Activated naive CD8-positive, alpha-beta T cell (primary cell): Measurements from ENCODE around the gene IMMP2L.
"Not testable (repeated sequence)": the region's sequence is repeated elsewhere in the genome, so short reads cannot be mapped to it uniquely, and the experiment has no call there.

Source experiments
- H3K27ac Mint-ChIP-seq: one replicate; pipeline ENCODE4 v1.8.0; 2021; ENCODE audit warnings: mixed read lengths
- H3K27me3 Mint-ChIP-seq: one replicate; pipeline ENCODE4 v1.8.0; 2021; ENCODE audit warnings: mixed read lengths
- H3K36me3 Mint-ChIP-seq: one replicate; pipeline ENCODE4 v1.8.0; 2021; ENCODE audit warnings: mixed read lengths
- H3K4me1 Mint-ChIP-seq: one replicate; pipeline ENCODE4 v1.8.0; 2021; ENCODE audit warnings: low read depth, mixed read lengths
- H3K4me3 Mint-ChIP-seq: one replicate; pipeline ENCODE4 v1.8.0; 2021; ENCODE audit warnings: mild to moderate bottlenecking, mixed read lengths
- H3K9me3 Mint-ChIP-seq: one replicate; pipeline ENCODE4 v1.8.0; 2021; ENCODE audit warnings: low read depth, mixed read lengths

IMMP2L gene

GRCh38 chr7:111561904-111562732, at the start of gene IMMP2L:
TSS of gene IMMP2L (minus strand) at chr7:111562492.
- H3K9me3 Mint-ChIP-seq = no peaks in the 10 kb centered on the region
- peak within 1 kb of the TSS; percentile 95 for H3K27ac Mint-ChIP-seq
- H3K36me3 Mint-ChIP-seq = peaks cover 19% of the 10 kb centered on the region
- H3K27me3 Mint-ChIP-seq = peaks cover 3% of the 10 kb centered on the region
- H3K4me1 Mint-ChIP-seq = peaks cover 45% of the 10 kb centered on the region
- peak within 1 kb of the TSS; percentile 93 for H3K4me3 Mint-ChIP-seq

GRCh38 chr7:111609483-111610254, 47.4 kb upstream of the IMMP2L start:
- not testable (repeated sequence) for H3K4me1 Mint-ChIP-seq, H3K27ac Mint-ChIP-seq, H3K9me3 Mint-ChIP-seq, H3K4me3 Mint-ChIP-seq, H3K36me3 Mint-ChIP-seq, H3K27me3 Mint-ChIP-seq

- no peaks in the 10 kb centered on the region for H3K9me3 Mint-ChIP-seq
- H3K4me3 Mint-ChIP-seq = no peak overlapping the region
- H3K36me3 Mint-ChIP-seq = no peaks in the 10 kb centered on the region
- no peak overlapping the region for H3K27ac Mint-ChIP-seq
- H3K4me1 Mint-ChIP-seq = no peaks in the 10 kb centered on the region
- peaks cover 1% of the 10 kb centered on the region for H3K27me3 Mint-ChIP-seq
Observed at GRCh38 chr7:111607621-111608020, 45.3 kb upstream of the IMMP2L start.

GRCh38 chr7:111605246-111605645, 43.0 kb upstream of the IMMP2L start:
- H3K4me3 Mint-ChIP-seq = no peak overlapping the region

GRCh38 chr7:111600091-111600490, 37.8 kb upstream of the IMMP2L start:
- H3K36me3 Mint-ChIP-seq = no peaks in the 10 kb centered on the region
- H3K4me3 Mint-ChIP-seq = no peak overlapping the region

More at GRCh38 chr7:111605246-111605645, 43.0 kb upstream of the IMMP2L start:
- Mint-ChIP-seq H3K36me3 (no peaks in the 10 kb centered on the region), H3K27ac (no peak overlapping the region), H3K9me3 (no peaks in the 10 kb centered on the region), H3K4me1 (no peaks in the 10 kb centered on the region), H3K27me3 (peaks cover 5% of the 10 kb centered on the region)

GRCh38 chr7:111595780-111596179, 33.5 kb upstream of the IMMP2L start:
- Mint-ChIP-seq H3K9me3 (peaks cover 4% of the 10 kb centered on the region), H3K36me3 (no peaks in the 10 kb centered on the region), H3K27ac (no peak overlapping the region), H3K4me1 (no peaks in the 10 kb centered on the region), H3K4me3 (no peak overlapping the region), H3K27me3 (peaks cover 3% of the 10 kb centered on the region)

More at GRCh38 chr7:111600091-111600490, 37.8 kb upstream of the IMMP2L start:
- Mint-ChIP-seq H3K4me1 (no peaks in the 10 kb centered on the region), H3K9me3 (peaks cover 4% of the 10 kb centered on the region), H3K27ac (no peak overlapping the region), H3K27me3 (peaks cover 5% of the 10 kb centered on the region)

- Mint-ChIP-seq H3K27me3 (no peaks in the 10 kb centered on the region), H3K4me3 (no peak overlapping the region), H3K36me3 (no peaks in the 10 kb centered on the region), H3K27ac (no peak overlapping the region), H3K4me1 (no peaks in the 10 kb centered on the region), H3K9me3 (peaks cover 4% of the 10 kb centered on the region)
Observed at GRCh38 chr7:111594602-111595001, 32.3 kb upstream of the IMMP2L start.

GRCh38 chr7:111593343-111593742, 31.1 kb upstream of the IMMP2L start:
- Mint-ChIP-seq H3K4me3 (no peak overlapping the region), H3K36me3 (no peaks in the 10 kb centered on the region), H3K4me1 (no peaks in the 10 kb centered on the region), H3K27me3 (no peaks in the 10 kb centered on the region), H3K27ac (no peak overlapping the region), H3K9me3 (peaks cover 4% of the 10 kb centered on the region)

- no peaks in the 10 kb centered on the region for H3K9me3 Mint-ChIP-seq
- H3K4me3 Mint-ChIP-seq = no peak overlapping the region
- no peaks in the 10 kb centered on the region for H3K4me1 Mint-ChIP-seq
- no peaks in the 10 kb centered on the region for H3K36me3 Mint-ChIP-seq
- no peak overlapping the region for H3K27ac Mint-ChIP-seq
- H3K27me3 Mint-ChIP-seq = no peaks in the 10 kb centered on the region
Observed at GRCh38 chr7:111588065-111588433, 25.8 kb upstream of the IMMP2L start.

- Mint-ChIP-seq H3K36me3 (no peaks in the 10 kb centered on the region), H3K27me3 (no peaks in the 10 kb centered on the region), H3K27ac (no peak overlapping the region)
Observed at GRCh38 chr7:111587410-111588064, 25.2 kb upstream of the IMMP2L start.

GRCh38 chr7:111586711-111587409, 24.6 kb upstream of the IMMP2L start:
- no peaks in the 10 kb centered on the region for H3K36me3 Mint-ChIP-seq
- no peaks in the 10 kb centered on the region for H3K27me3 Mint-ChIP-seq
- H3K4me1 Mint-ChIP-seq = no peaks in the 10 kb centered on the region
- H3K27ac Mint-ChIP-seq = no peak overlapping the region
- no peak overlapping the region for H3K4me3 Mint-ChIP-seq
- H3K9me3 Mint-ChIP-seq = peaks cover 4% of the 10 kb centered on the region

More at GRCh38 chr7:111587410-111588064, 25.2 kb upstream of the IMMP2L start:
- H3K4me3 Mint-ChIP-seq = no peak overlapping the region
- peaks cover under 1% of the 10 kb centered on the region for H3K9me3 Mint-ChIP-seq
- no peaks in the 10 kb centered on the region for H3K4me1 Mint-ChIP-seq

- H3K27me3 Mint-ChIP-seq, H3K36me3 Mint-ChIP-seq, H3K4me3 Mint-ChIP-seq, H3K4me1 Mint-ChIP-seq, H3K27ac Mint-ChIP-seq: not testable (repeated sequence)
- peaks cover 15% of the 10 kb centered on the region for H3K9me3 Mint-ChIP-seq
Observed at GRCh38 chr7:111581784-111582488, 19.6 kb upstream of the IMMP2L start.

- H3K36me3 Mint-ChIP-seq, H3K4me1 Mint-ChIP-seq, H3K27ac Mint-ChIP-seq, H3K27me3 Mint-ChIP-seq, H3K4me3 Mint-ChIP-seq: not testable (repeated sequence)
- H3K9me3 Mint-ChIP-seq = peaks cover 20% of the 10 kb centered on the region
Observed at GRCh38 chr7:111581207-111581606, 18.9 kb upstream of the IMMP2L start.

- no peak overlapping the region for H3K27ac Mint-ChIP-seq
- H3K4me1 Mint-ChIP-seq = no peaks in the 10 kb centered on the region
- H3K9me3 Mint-ChIP-seq = peaks cover 20% of the 10 kb centered on the region
- H3K4me3 Mint-ChIP-seq = no peak overlapping the region
- H3K27me3 Mint-ChIP-seq = peaks cover 8% of the 10 kb centered on the region
- peaks cover 2% of the 10 kb centered on the region for H3K36me3 Mint-ChIP-seq
Observed at GRCh38 chr7:111578754-111579153, 16.5 kb upstream of the IMMP2L start.
